GM12872 (cell line): ENCODE measurements around the gene NISCH.

ENCODE experiments used
- TF ChIP-seq, protein P1 (sequence below): IDR thresholded peaks from 3 replicates; pipeline ENCODE4 v1.5.1; 2011; ENCODE audit warnings: low read depth, mild to moderate bottlenecking, low read length, moderate library complexity; ENCODE audit not compliant: insufficient read depth

The NISCH gene

DNA sequence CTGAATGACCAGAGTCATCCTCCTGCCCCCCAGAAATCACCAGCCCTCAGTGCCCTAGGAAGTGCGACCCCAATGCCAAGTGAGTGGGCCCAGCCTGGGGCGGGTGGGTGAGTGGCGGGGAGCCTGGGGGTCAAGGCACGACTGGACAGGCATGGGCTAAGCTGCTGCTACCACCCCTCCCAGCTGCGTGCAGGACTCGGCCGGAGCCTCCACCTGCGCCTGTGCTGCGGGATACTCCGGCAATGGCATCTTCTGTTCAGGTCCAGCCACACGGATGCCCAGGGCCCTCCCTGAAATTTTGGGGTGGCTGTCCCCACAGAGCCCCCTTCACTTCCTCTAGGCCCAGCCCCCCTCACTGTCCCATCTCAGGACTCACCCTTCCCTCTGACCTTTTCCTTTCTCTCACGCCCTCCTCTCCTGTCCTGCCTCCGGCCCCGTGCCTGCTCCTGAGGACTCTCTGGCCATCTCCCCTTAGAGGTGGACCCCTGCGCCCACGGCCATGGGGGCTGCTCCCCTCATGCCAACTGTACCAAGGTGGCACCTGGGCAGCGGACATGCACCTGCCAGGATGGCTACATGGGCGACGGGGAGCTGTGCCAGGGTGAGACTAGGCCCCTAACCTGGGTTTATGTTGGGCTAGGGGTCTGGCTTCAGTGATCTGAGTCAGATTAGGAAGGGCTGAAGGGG lies 61.2 kb downstream of the NISCH start:
- TF ChIP-seq, protein P1, sequence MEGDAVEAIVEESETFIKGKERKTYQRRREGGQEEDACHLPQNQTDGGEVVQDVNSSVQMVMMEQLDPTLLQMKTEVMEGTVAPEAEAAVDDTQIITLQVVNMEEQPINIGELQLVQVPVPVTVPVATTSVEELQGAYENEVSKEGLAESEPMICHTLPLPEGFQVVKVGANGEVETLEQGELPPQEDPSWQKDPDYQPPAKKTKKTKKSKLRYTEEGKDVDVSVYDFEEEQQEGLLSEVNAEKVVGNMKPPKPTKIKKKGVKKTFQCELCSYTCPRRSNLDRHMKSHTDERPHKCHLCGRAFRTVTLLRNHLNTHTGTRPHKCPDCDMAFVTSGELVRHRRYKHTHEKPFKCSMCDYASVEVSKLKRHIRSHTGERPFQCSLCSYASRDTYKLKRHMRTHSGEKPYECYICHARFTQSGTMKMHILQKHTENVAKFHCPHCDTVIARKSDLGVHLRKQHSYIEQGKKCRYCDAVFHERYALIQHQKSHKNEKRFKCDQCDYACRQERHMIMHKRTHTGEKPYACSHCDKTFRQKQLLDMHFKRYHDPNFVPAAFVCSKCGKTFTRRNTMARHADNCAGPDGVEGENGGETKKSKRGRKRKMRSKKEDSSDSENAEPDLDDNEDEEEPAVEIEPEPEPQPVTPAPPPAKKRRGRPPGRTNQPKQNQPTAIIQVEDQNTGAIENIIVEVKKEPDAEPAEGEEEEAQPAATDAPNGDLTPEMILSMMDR: no peak

DNA sequence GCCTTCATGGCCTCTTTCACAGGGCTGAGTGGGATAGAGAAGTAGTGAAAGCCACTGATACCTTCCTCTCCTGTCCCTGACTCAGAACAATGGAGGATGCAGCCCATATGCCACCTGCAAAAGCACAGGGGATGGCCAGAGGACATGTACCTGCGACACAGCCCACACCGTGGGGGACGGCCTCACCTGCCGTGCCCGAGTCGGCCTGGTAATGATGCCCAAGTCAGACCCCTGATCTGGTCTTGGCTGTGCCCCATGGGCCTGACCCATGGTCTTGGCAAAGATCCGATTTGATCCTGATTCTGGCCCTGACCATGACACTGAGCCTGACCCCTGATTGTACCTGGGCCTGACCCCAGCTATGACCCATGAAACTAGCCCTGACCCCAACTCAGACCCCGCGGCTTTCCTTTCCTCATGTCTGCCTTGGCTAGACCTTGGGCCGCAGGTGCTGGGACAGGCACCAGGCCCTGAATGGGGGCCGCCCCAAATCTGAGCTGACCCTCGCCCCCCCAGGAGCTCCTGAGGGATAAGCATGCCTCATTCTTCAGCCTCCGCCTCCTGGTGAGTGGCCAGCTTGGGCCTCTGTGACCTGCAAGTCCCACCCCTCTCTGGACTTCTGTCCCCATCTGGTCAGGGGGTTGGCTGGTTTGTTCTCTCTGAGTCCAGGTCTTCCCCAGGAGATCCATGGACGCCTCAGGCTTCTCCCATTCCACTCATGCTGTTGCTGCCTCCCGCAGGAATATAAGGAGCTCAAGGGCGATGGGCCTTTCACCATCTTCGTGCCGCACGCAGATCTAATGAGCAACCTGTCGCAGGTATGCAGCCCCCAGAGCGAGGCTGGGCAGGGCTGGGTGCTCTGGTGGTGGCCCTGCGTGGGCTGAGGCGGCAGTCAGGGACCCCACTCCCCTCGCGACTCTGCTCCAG lies 62.7 kb downstream of the NISCH start:
- TF ChIP-seq, protein P1: no peak

DNA sequence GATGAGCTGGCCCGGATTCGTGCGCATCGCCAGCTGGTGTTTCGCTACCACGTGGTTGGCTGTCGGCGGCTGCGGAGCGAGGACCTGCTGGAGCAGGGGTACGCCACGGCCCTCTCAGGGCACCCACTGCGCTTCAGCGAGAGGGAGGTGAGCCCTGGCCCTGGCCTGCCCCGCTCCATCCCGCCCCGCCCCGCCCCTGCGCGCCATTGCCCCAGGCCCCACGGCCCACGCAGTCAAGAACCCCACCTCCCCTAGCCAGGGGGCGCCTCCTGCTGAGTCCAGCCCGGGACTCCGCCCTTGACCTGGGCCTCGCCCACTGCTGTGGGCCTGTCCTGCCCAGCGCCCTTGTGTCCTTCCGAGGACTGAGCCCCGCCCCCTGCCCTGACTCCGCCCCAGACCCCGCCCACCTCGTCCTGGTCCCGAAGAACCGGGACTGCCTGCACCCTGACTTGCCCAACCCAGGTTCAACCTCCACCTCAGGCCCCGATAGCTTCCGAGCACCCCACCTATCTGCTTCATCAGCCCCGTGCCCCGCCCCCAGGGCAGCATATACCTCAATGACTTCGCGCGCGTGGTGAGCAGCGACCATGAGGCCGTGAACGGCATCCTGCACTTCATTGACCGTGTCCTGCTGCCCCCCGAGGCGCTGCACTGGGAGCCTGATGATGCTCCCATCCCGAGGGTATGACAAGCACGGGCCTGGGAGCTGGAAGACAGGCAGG lies 63.5 kb downstream of the NISCH start:
- TF ChIP-seq, protein P1: no peak

DNA sequence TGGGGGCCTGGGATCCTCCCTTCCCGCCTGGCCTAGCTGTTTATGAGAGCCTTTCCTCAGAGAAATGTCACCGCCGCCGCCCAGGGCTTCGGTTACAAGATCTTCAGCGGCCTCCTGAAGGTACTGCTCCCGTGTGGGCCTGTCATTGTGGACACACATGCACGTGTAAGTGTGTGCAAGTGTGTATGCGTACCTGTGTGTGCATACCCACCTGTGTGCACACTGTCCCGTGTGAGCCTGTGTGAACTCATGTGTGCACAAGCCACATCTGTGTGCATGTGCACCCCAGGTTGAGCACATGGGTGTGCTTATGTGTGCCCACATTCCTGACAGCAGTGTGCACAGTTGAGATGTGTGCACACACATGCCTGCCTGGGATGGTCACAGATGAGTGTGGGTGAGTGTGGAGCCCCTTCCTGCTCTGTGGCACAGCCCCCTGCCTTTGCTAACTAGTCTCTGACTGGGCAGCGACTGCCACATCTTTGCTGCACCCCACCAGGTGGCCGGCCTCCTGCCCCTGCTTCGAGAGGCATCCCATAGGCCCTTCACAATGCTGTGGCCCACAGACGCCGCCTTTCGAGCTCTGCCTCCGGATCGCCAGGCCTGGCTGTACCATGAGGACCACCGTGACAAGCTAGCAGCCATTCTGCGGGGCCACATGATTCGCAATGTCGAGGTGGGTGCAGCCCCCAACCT lies 64.2 kb downstream of the NISCH start:
- TF ChIP-seq, protein P1: no peak

DNA sequence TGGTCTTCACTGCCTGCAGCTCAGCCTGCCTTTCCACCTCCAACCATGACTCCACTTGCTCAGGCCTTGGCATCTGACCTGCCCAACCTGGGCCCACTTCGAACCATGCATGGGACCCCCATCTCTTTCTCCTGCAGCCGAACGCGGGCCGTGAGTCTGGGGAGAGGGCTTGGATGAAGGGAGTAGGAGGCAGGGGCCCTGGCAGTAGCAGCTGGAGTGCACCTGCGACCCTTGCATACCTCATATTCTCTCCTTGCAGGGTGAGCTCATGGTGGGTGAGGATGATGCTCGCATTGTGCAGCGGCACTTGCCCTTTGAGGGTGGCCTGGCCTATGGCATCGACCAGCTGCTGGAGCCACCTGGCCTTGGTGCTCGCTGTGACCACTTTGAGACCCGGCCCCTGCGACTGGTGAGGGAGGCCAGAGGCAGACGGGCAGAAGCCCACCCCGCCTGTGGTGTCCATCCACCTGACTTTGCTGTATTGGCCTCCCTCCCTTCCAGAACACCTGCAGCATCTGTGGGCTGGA lies 64.8 kb downstream of the NISCH start:
- TF ChIP-seq, protein P1: no peak

DNA sequence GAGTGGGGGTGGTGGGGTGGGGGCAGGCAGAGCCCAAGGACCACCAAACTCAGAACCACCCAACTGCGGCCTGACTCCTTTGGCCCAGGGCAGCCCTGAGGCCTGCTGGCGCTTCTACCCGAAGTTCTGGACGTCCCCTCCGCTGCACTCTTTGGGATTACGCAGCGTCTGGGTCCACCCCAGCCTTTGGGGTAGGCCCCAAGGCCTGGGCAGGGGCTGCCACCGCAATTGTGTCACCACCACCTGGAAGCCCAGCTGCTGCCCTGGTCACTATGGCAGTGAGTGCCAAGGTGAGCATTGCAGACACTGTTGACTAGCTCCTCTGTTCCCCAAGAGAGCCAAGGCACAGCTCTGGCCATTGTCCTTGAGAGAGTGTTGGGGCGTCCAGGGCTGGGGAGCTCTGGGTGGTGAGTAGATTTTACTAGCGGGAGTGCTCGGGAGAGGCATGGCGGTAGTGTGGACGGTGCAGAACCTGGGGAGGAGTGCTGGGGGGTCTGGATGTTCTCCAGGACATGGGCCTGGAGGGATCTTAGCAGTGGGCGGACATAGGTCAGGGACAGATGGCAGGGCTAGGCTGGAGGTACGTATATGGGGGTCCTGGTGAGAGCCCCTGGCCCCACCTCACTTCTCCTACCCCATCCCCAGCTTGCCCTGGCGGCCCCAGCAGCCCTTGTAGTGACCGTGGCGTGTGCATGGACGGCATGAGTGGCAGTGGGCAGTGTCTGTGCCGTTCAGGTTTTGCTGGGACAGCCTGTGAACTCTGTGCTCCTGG lies 65.5 kb downstream of the NISCH start:
- TF ChIP-seq, protein P1: no peak
